Gastroesophageal sphincter (tissue), 4 donors: ENCODE results near the gene LDLRAD4. TPM values are rescaled to one million over a fixed set of nuclear protein-coding genes. Genes with fewer than 3 reads are reported as not detected.

Experiments used
- ATAC-seq: fragments of 150-250 bp; one replicate; pipeline ENCODE4 v1.9.1; 2016; ENCODE audit warnings: mild to moderate bottlenecking, moderate library complexity
- H3K27ac ChIP-seq, 4 donors: fragments of 200-600 bp; sonication (generic) in 3 of 4; 1 replicate in 3 of 4; 2 replicates in 1 of 4; pipeline ENCODE4 v1.5.1; 2016 to 2019
- H3K27me3 ChIP-seq: fragments of 200-600 bp; sonication (generic); one replicate; pipeline ENCODE4 v1.5.1; 2019
- H3K36me3 ChIP-seq, 2 donors: fragments of 200-600 bp; sonication (generic); one replicate each; pipeline ENCODE4 v1.5.1; 2019; ENCODE audit warnings: control low read depth in 1 of 2
- H3K4me1 ChIP-seq, 3 donors: fragments of 200-600 bp; sonication (generic); 1 replicate in 2 of 3; 2 replicates in 1 of 3; pipeline ENCODE4 v1.5.1; 2016 to 2019; ENCODE audit warnings: control low read depth in 2 of 3
- H3K4me3 ChIP-seq, 2 donors: fragments of 200-600 bp; sonication (generic); one replicate each; pipeline ENCODE4 v1.5.1; 2019; ENCODE audit warnings: mild to moderate bottlenecking in 1 of 2, moderate library complexity in 1 of 2
- H3K9me3 ChIP-seq, 3 donors: fragments of 200-600 bp; sonication (generic); one replicate each; pipeline ENCODE4 v1.5.1; 2017 to 2019; ENCODE audit warnings: control low read depth in 2 of 3
- CTCF ChIP-seq, 4 experiments: fragments of 200-600 bp in 2 of 4; fragments of 450-650 bp in 2 of 4; sonication (generic) in 1 of 4; IDR thresholded peaks; one replicate each; pipeline ENCODE4 v1.5.1; 2017 to 2019; ENCODE audit warnings: antibody characterized with exemption in 4 of 4, mild to moderate bottlenecking in 2 of 4, moderate library complexity in 2 of 4
- EP300 ChIP-seq: sonication (generic); formaldehyde crosslinking; IDR thresholded peaks from one replicate; pipeline ENCODE4 v1.6.1; 2017; ENCODE audit warnings: antibody characterized with exemption, mild to moderate bottlenecking
- POLR2A ChIP-seq, 2 donors: fragments of 450-650 bp; IDR thresholded peaks; one replicate each; pipeline ENCODE4 v1.6.1; 2017; ENCODE audit warnings: antibody characterized with exemption in 2 of 2, mild to moderate bottlenecking in 2 of 2, moderate library complexity in 1 of 2
- POLR2AphosphoS5 ChIP-seq: sonication (generic); formaldehyde crosslinking; IDR thresholded peaks from one replicate; pipeline ENCODE4 v1.6.1; 2017; ENCODE audit warnings: antibody characterized with exemption
- WGBS, 2 donors: methylation state at CpG; one replicate each; pipeline ENCODE4 v1.1.5; 2018; ENCODE audit warnings: low coverage in 1 of 2; 5-methylcytosine and 5-hydroxymethylcytosine counted together
- total RNA-seq, 4 donors: library from RNA; depleted of rRNA; stranded (reverse); fragments of >200 nt; gene quantifications; one replicate each; pipeline ENCODE4 v1.1.0, GENCODE V29; 2016

The LDLRAD4 gene
- total RNA-seq, 4 donors from 2014 or later: 28.1 to 85.9 (median 55.2) TPM

- no peak overlapping the region for H3K4me3 ChIP-seq
- H3K9me3 ChIP-seq: no peaks in the 10 kb centered on the region
- ATAC-seq: no peak
- H3K4me1 ChIP-seq: peaks cover 0 to 7% (median 3%) of the 10 kb centered on the region in 3 donors
- no peak for TF ChIP-seq POLR2A (IDR thresholded peaks at IDR 0.05)
- TF ChIP-seq POLR2AphosphoS5: no peak
- TF ChIP-seq EP300: no peak
- no peak for TF ChIP-seq CTCF (IDR thresholded peaks at IDR 0.05)
- H3K36me3 ChIP-seq: peaks cover 0 to 12% of the 10 kb centered on the region in 2 donors
- 83% methylated on average over 3 of the region's 26 CpGs; no CpG with 5 or more reads in 1 of the 2 donors for WGBS, 2 donors
- H3K27me3 ChIP-seq: no peaks in the 10 kb centered on the region
- H3K27ac ChIP-seq: no peak overlapping the region
Observed at GRCh38 chr18:13253786-13254688, 35.5 kb downstream of the LDLRAD4 start.

DNA sequence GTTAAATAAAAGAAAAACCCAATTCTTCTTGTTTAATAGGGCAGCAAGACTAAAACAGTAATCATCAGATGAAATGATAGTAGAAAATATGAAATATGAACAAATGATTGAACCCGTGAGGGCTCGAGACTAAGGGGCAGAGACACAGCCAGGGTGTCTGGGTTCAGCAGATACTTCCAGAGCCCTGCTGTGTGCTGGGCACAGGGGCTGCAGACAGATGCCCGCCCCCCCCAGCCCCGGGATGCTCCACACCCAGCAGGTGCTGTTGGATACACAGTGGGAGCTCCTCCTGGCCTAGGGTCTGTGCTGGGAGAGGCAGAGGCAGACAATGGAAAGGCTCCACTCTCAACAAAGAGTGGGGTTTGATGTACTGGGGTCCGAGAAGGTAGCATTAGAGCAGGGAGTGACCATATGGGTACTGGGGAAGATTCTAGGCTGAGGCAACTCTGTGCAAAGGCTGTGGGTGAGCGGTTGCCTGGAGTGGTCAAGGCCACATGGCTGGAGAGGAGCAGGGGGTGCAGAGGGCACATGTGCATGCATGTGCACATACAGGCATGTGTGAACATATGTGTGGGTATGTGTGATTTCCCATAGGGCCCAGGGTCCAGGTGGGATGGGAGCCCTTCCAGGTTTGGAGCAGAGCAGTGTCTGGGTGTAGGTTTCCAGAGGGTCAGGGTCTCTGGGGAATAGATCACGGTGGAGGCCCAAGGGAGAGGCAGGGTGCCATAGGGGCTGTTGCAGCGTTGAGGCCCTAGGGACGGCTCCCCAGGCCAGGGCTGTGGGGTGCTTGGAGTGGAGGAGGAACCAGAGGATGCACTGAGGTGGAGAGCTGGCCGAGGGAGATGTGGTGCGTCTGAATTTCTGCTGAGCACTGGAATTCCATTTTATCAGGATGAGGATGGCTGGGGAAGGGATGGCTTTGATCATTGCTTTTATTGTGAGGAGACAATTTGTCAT is 36.7 kb downstream of the LDLRAD4 start:
- Histone ChIP-seq H3K9me3 (no peaks in the 10 kb centered on the region), H3K4me1 (peaks cover 4 to 19% (median 15%) of the 10 kb centered on the region in 3 donors), H3K27ac (no peak overlapping the region), H3K27me3 (no peaks in the 10 kb centered on the region), H3K36me3 (peaks cover 0 to 12% of the 10 kb centered on the region in 2 donors), H3K4me3 (no peak overlapping the region)
- ATAC-seq: no peak
- TF ChIP-seq CTCF (IDR thresholded peaks at IDR 0.05) (no peak), EP300 (no peak), POLR2AphosphoS5 (no peak), POLR2A (IDR thresholded peaks at IDR 0.05) (no peak)
- 92 to 95% methylated on average over 7 to 9 of the region's 11 CpGs for WGBS, 2 donors

DNA sequence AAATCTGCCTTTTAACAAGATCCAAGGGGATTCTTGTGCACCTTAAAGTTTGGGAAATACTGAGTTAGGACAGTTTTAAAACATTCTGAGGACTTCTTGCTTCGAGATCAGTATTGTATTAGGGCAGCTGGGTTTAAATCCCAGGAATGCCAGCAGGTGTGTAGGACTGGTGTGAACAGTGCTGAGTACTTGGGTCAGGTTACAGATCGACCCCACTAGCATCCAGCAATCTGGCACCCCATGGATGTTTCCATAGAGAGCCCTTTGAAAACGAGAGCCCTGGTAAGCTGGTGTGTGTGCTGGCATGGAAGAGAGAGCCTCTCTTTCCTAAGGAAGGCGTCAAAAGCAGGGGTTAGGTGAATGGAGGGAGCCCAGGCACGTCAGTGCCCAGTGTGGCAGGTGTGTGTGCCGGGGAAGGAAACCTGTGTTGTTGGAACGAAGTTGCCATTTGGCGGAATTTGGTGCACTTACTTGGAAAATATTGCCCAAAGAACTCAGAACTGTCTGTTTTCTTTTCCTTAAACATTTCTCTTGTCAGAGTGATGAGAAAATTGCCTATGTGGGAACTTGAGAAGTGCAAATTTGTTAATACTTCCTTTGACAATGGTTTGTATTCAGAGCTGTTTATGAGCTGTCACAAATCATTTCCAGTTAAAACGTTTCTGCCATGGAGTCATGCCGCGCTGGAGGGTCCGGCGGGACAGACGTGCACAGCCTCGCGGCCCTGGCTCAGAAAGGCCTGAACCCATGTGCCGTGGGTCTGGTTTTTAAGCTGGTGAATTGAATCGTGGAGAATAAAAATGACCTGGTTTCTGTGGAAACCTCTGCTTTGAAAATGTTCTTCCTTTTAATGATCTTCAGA is 38.1 kb downstream of the LDLRAD4 start:
- H3K4me3 ChIP-seq: no peak overlapping the region
- H3K27me3 ChIP-seq: no peaks in the 10 kb centered on the region
- H3K36me3 ChIP-seq: peaks cover 0 to 12% of the 10 kb centered on the region in 2 donors
- TF ChIP-seq CTCF (IDR thresholded peaks at IDR 0.05): no peak
- TF ChIP-seq POLR2AphosphoS5: no peak
- TF ChIP-seq POLR2A (IDR thresholded peaks at IDR 0.05): no peak
- TF ChIP-seq EP300: no peak
- ATAC-seq: no peak
- no peaks in the 10 kb centered on the region for H3K9me3 ChIP-seq
- peaks cover 9 to 33% (median 27%) of the 10 kb centered on the region in 3 donors for H3K4me1 ChIP-seq
- WGBS, 2 donors: 84 to 90% methylated on average over 8 to 14 of the region's 18 CpGs
- H3K27ac ChIP-seq: no peak overlapping the region

DNA sequence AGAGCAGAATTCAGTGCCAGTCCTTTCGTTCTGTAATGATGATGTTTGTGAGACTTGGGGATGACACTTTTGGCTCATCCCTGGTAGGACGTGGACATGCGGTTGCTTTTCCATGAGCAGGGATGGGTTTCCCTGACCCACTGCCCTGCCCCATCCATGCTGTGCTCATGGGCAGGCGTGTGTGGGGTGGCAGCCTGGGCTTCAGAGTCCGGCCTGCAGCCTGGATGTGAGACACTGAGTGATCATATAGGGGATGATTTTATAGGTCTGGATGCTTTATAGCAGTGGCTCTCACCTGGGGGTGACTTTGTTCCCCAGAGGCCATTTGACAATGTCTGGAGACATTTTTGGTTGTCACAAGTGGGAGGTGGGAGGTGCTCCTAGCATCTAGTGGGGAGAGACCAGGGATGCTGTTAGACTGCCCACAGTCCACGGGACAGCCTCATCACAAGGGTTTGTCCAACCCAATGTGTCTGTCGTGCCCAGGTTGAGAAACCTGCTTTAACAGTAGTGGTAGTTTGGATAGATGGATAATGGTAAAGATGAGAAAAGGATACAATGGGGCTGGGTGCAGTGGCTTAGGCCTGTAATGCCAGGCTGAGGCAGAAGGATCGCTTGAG is 38.9 kb downstream of the LDLRAD4 start:
- Histone ChIP-seq H3K36me3 (peaks cover 0 to 12% of the 10 kb centered on the region in 2 donors), H3K9me3 (no peaks in the 10 kb centered on the region), H3K27ac (peak overlapping the region in 1 of 4 donors; percentile 33), H3K4me3 (no peak overlapping the region), H3K4me1 (peaks cover 13 to 41% (median 33%) of the 10 kb centered on the region in 3 donors), H3K27me3 (no peaks in the 10 kb centered on the region)
- 83 to 90% methylated on average over 1 to 2 of the region's 8 CpGs for WGBS, 2 donors
- TF ChIP-seq EP300 (no peak), CTCF (IDR thresholded peaks at IDR 0.05) (no peak), POLR2AphosphoS5 (no peak), POLR2A (IDR thresholded peaks at IDR 0.05) (no peak)
- ATAC-seq: no peak
